K562 (cell line): Measurements from ENCODE around the gene CDH3. TPM values are rescaled to one million over a fixed set of nuclear protein-coding genes. Genes with fewer than 3 reads are reported as not detected.

Experiments
- ATAC-seq: fragments of 200-7000 bp; cut with Tn5 transposase; 3 replicates; pipeline ENCODE4 v1.9.1; 2020; ENCODE audit warnings: moderate library complexity
- BruUV-seq: library from RNA; stranded (reverse); fragments of 400-500 nt; replicated peaks from 2 replicates; lab custom pipeline; 2021; lab: Mats Ljungman, UMichigan
- CTCF ChIA-PET: fragments of 300-600 bp; formaldehyde crosslinking; extraction: SDS; loops from one replicate; lab custom pipeline; 2021; ENCODE audit warnings: low intra/inter-chr PET ratio; lab: Yijun Ruan, JAX
- POLR2A ChIA-PET: fragments of 300-600, 350-650 bp; sonication (Branson Sonifier 250); formaldehyde crosslinking; extraction: SDS; loops from one replicate; lab custom pipeline; 2021; ENCODE audit warnings: antibody characterized with exemption, inconsistent platforms; lab: Yijun Ruan, JAX
- DNase-seq, 4 experiments: peaks; one replicate each; pipeline versions ENCODE4 v3.0.0 to v3.0.0-alpha.2; 2011 to 2018; ENCODE audit warnings: low spot score in 3 of 4, mixed read lengths in 3 of 4; ENCODE audit errors: extremely low read depth in 1 of 4
- FAIRE-seq: peaks from 2 replicates; lab custom pipeline; 2011; peaks lifted over from hg19 to GRCh38; lab: Jason Lieb, UNC
- H2AFZ ChIP-seq: 2 replicates; pipeline ENCODE4 v1.6.0; 2011; ENCODE audit warnings: low read depth, low read length, control low read depth, inconsistent platforms
- H3K27ac ChIP-seq: fragments of 200-600 bp; 3 replicates; pipeline ENCODE4 v1.8.0; 2011; ENCODE audit warnings: low read depth, mild to moderate bottlenecking, control low read depth, inconsistent platforms, low read length, moderate library complexity, mixed read lengths; ENCODE audit errors: extremely low read depth
- H3K27me3 ChIP-seq, 2 experiments: fragments of 300-600 bp in 1 of 2; 2 replicates in 1 of 2; 3 replicates in 1 of 2; pipeline versions ENCODE4 v1.6.0 to v1.8.0; 2011; ENCODE audit warnings: inconsistent platforms in 2 of 2, low read length in 2 of 2, mild to moderate bottlenecking in 1 of 2, mixed read lengths in 1 of 2, moderate library complexity in 1 of 2; ENCODE audit not compliant: control insufficient read depth in 2 of 2, insufficient read depth in 2 of 2
- H3K36me3 ChIP-seq: fragments of 300-600 bp; 3 replicates; pipeline ENCODE4 v1.8.0; 2011; ENCODE audit warnings: mild to moderate bottlenecking, low read length, inconsistent platforms; ENCODE audit not compliant: control insufficient read depth, insufficient read depth
- H3K4me1 ChIP-seq, 2 experiments: fragments of 200-600 bp in 1 of 2; replicated peaks in 1 of 2; 2 replicates in 1 of 2; 3 replicates in 1 of 2; pipeline versions ENCODE4 v1.5.1 to v1.8.0; 2011; ENCODE audit warnings: inconsistent platforms in 2 of 2, low read length in 2 of 2, mild to moderate bottlenecking in 1 of 2, mixed read lengths in 1 of 2, moderate library complexity in 1 of 2; ENCODE audit not compliant: control insufficient read depth in 2 of 2, insufficient read depth in 2 of 2
- H3K4me2 ChIP-seq: 2 replicates; pipeline ENCODE4 v1.6.1; 2011; ENCODE audit warnings: low read length, control low read depth, inconsistent platforms, mixed read lengths; ENCODE audit not compliant: insufficient read depth
- H3K4me3 ChIP-seq: fragments of 200-600 bp; sonication (generic), shearing (Covaris generic); 2 replicates; pipeline ENCODE4 v1.5.1; 2016; ENCODE audit warnings: control low read depth, inconsistent platforms
- H3K79me2 ChIP-seq: fragments of 200-600 bp; 3 replicates; pipeline ENCODE4 v1.8.0; 2011; ENCODE audit warnings: low read length, inconsistent platforms; ENCODE audit not compliant: control insufficient read depth, insufficient read depth
- H3K9ac ChIP-seq, 2 experiments: 2 replicates each; pipeline versions ENCODE4 v1.6.0 to v1.6.1; 2011; ENCODE audit warnings: low read depth in 2 of 2, low read length in 2 of 2, control low read depth in 1 of 2, inconsistent platforms in 1 of 2, mild to moderate bottlenecking in 1 of 2, mixed read lengths in 1 of 2; ENCODE audit not compliant: insufficient read depth in 1 of 2
- H3K9me1 ChIP-seq: one replicate; pipeline ENCODE4 v1.6.0; 2011; ENCODE audit warnings: inconsistent platforms, mild to moderate bottlenecking, low read length, moderate library complexity; ENCODE audit not compliant: control insufficient read depth, insufficient read depth
- H3K9me3 ChIP-seq: replicated peaks from 2 replicates; pipeline ENCODE4 v1.5.1; 2011; ENCODE audit warnings: low read depth, low read length, inconsistent platforms; ENCODE audit not compliant: control insufficient read depth, insufficient read depth
- H4K20me1 ChIP-seq: replicated peaks from 2 replicates; pipeline ENCODE4 v1.6.1; 2011; ENCODE audit warnings: low read length, inconsistent platforms, mixed read lengths; ENCODE audit not compliant: control insufficient read depth, insufficient read depth
- CCNT2 ChIP-seq: IDR thresholded peaks from 2 replicates; pipeline ENCODE4 v1.6.1; 2011; ENCODE audit warnings: borderline replicate concordance, low read depth, mild to moderate bottlenecking, moderate library complexity, mixed read lengths, low read length; ENCODE audit not compliant: insufficient read length; ENCODE audit errors: extremely low read depth
- JUND ChIP-seq, 2 experiments: IDR thresholded peaks; 2 replicates in 1 of 2; 3 replicates in 1 of 2; pipeline ENCODE4 v1.6.1; 2011; ENCODE audit warnings: borderline replicate concordance in 2 of 2, low read depth in 2 of 2, low read length in 2 of 2, improper control_type of control experiment in 1 of 2, missing biosample characterization in 1 of 2, missing genetic modification characterization in 1 of 2, missing genetic modification reagents in 1 of 2
- MXI1 ChIP-seq: IDR thresholded peaks from 2 replicates; pipeline ENCODE4 v1.6.1; 2011; ENCODE audit warnings: low read depth, mild to moderate bottlenecking, improper control_type of control experiment, low read length
- NCOA6 ChIP-seq: fragments of 450-650 bp; IDR thresholded peaks from 2 replicates; pipeline ENCODE4 v1.6.1; 2017; ENCODE audit warnings: mild to moderate bottlenecking
- NFATC3 ChIP-seq: fragments of 450-650 bp; IDR thresholded peaks from 2 replicates; pipeline ENCODE4 v1.6.1; 2017; ENCODE audit warnings: mild to moderate bottlenecking
- NFIC ChIP-seq: fragments of 450-650 bp; IDR thresholded peaks from 2 replicates; pipeline ENCODE4 v1.6.1; 2017; ENCODE audit warnings: mild to moderate bottlenecking, inconsistent platforms
- POLR2AphosphoS5 ChIP-seq: IDR thresholded peaks from 2 replicates; pipeline ENCODE4 v1.6.1; 2011; ENCODE audit warnings: mild to moderate bottlenecking, low read depth, low read length, moderate library complexity; ENCODE audit not compliant: control insufficient read depth, insufficient read depth
- SPI1 ChIP-seq: IDR thresholded peaks from 2 replicates; pipeline ENCODE4 v1.6.1; 2011; ENCODE audit warnings: low read depth, low read length, control low read depth, borderline replicate concordance
- ZNF184 ChIP-seq: sonication (generic); formaldehyde crosslinking; IDR thresholded peaks from 2 replicates; pipeline ENCODE4 v1.5.0; 2020; ENCODE audit warnings: missing genetic modification reagents
- ZNF232 ChIP-seq: sonication (generic); formaldehyde crosslinking; IDR thresholded peaks from 2 replicates; pipeline ENCODE4 v1.8.0; 2022; ENCODE audit warnings: mild to moderate bottlenecking, missing genetic modification reagents
- ZNF561 ChIP-seq: fragments of 450-650 bp; formaldehyde crosslinking; conservative IDR thresholded peaks from 2 replicates; pipeline ENCODE4 v1.4.0; 2020; ENCODE audit warnings: mild to moderate bottlenecking, moderate library complexity
- WGBS: fragments of 100-300 bp; shearing (Covaris generic); methylation state at CpG from one replicate; pipeline ENCODE4 v1.1.6; 2016; ENCODE audit warnings: low coverage, mixed read lengths; ENCODE audit not compliant: insufficient coverage; ENCODE audit errors: missing lambda C conversion rate; 5-methylcytosine and 5-hydroxymethylcytosine counted together
- in situ Hi-C: fragments of 300-500 bp; cut with MboI; formaldehyde crosslinking; loops from 4 replicates; pipeline ENCODE4 v1.15.0; 2018; ENCODE audit warnings: inconsistent platforms, mixed read lengths
- intact Hi-C: fragments of 100-400 bp; cut with micrococcal nuclease; formaldehyde crosslinking; loops from 2 replicates; pipeline ENCODE4 v1.14.2; 2022
- polyA plus RNA-seq, 8 experiments: library from polyadenylated mRNA; depleted of rRNA in 4 of 8; stranded (reverse) in 5 of 8; unstranded in 3 of 8; fragments of >200 nt; fragmentation: Nextera tagmentation in 2 of 8; fragmentation: Illumina TruSeq in 1 of 8; extraction: Ambion mirVana in 2 of 8; extraction: Trizol in 1 of 8; gene quantifications; 2 replicates each; pipeline versions ENCODE4 v1.2.1 to v1.2.3, GENCODE V29; 2011 to 2014; ENCODE audit warnings: inconsistent platforms in 1 of 8, missing spikeins in 1 of 8
- total RNA-seq, 7 experiments: library from RNA; depleted of rRNA in 6 of 7; stranded (reverse); fragments of >200 nt in 6 of 7; fragmentation: Illumina TruSeq in 2 of 7; extraction: Trizol in 2 of 7; gene quantifications; 2 replicates each; pipeline versions ENCODE4 v1.2.1 to v1.2.3, GENCODE V29; 2011 to 2021; ENCODE audit warnings: low replicate concordance in 1 of 7
- TF ChIP-seq, protein P1 (sequence below): fragments of 250-450 bp; sonication (Bioruptor Pico); IDR thresholded peaks from 2 replicates; pipeline ENCODE4 v1.5.0; 2021
- TF ChIP-seq, protein P2 (sequence below): fragments of 450-650 bp; IDR thresholded peaks from one replicate; pipeline ENCODE4 v1.6.1; 2018; ENCODE audit warnings: mild to moderate bottlenecking, moderate library complexity; ENCODE audit not compliant: partially characterized antibody
- TF ChIP-seq, protein P3 (sequence below): fragments of 200-800 bp; sonication (Bioruptor generic); IDR thresholded peaks from 2 replicates; pipeline ENCODE4 v1.6.1; 2017; ENCODE audit warnings: missing genetic modification characterization, missing compliant biosample characterization
- TF ChIP-seq, protein P4 (sequence below): sonication (generic); formaldehyde crosslinking; IDR thresholded peaks from 2 replicates; pipeline ENCODE4 v1.8.1; 2023; ENCODE audit warnings: mild to moderate bottlenecking, missing genetic modification reagents
- TF ChIP-seq, protein P5 (sequence below): fragments of 250-450 bp; sonication (Bioruptor Pico); IDR thresholded peaks from 2 replicates; pipeline ENCODE4 v1.5.0; 2020; ENCODE audit warnings: mild to moderate bottlenecking

The CDH3 gene
- total and polyA plus RNA-seq, 9 of the 15 experiments (the other 6 are each of a cell fraction or from before 2014, with no cell fraction given): 0.06 to 0.09 TPM; not detected in 7

DNA sequence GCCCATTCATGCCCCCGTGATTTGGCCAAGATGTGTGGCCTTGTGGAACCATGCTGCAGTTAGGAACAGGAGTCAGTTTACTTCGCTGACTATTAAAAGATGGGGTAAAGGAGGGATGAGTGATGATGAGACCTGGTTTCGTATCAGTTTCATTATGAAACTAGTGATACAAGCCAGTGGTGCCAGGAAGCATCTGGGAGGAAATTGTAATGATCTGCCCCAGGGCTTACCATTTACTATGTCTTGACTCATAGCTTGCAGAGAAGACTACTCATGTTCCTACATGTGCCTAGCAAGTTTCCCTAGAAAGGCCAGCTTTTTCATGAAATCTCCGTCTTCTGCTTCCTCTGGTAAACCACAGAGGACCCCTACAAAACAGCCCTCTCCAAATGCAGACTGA is 23.2 kb downstream of the CDH3 start:
- no peak overlapping the region for H3K9ac ChIP-seq
- H3K36me3 ChIP-seq: no peaks in the 10 kb centered on the region
- FAIRE-seq (no peak), ATAC-seq (no peak), DNase-seq (no peak)
- no peaks in the 10 kb centered on the region for H3K4me1 ChIP-seq
- peaks cover 10 to 36% of the 10 kb centered on the region in 2 experiments; a peak in 3 of 5 replicates for H3K27me3 ChIP-seq
- H3K27ac ChIP-seq: no peak overlapping the region
- H3K79me2 ChIP-seq: no peaks in the 10 kb centered on the region
- BruUV-seq: no TSS peak
- no peak overlapping the region for H2AFZ ChIP-seq
- no peak overlapping the region for H3K4me3 ChIP-seq
- no peaks in the 10 kb centered on the region for H3K9me1 ChIP-seq
- no peak overlapping the region for H3K4me2 ChIP-seq
- TF ChIP-seq ZNF232 (CRISPR knock-in tag): no peak
- TF ChIP-seq, protein P1, sequence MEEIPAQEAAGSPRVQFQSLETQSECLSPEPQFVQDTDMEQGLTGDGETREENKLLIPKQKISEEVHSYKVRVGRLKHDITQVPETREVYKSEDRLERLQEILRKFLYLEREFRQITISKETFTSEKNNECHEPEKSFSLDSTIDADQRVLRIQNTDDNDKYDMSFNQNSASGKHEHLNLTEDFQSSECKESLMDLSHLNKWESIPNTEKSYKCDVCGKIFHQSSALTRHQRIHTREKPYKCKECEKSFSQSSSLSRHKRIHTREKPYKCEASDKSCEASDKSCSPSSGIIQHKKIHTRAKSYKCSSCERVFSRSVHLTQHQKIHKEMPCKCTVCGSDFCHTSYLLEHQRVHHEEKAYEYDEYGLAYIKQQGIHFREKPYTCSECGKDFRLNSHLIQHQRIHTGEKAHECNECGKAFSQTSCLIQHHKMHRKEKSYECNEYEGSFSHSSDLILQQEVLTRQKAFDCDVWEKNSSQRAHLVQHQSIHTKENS (CRISPR knock-in tag): no peak
- TF ChIP-seq ZNF561 (CRISPR knock-in tag): no peak
- no peak for TF ChIP-seq NFIC
- TF ChIP-seq, protein P2, sequence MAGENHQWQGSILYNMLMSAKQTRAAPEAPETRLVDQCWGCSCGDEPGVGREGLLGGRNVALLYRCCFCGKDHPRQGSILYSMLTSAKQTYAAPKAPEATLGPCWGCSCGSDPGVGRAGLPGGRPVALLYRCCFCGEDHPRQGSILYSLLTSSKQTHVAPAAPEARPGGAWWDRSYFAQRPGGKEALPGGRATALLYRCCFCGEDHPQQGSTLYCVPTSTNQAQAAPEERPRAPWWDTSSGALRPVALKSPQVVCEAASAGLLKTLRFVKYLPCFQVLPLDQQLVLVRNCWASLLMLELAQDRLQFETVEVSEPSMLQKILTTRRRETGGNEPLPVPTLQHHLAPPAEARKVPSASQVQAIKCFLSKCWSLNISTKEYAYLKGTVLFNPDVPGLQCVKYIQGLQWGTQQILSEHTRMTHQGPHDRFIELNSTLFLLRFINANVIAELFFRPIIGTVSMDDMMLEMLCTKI: no peak
- no peak for TF ChIP-seq NFATC3
- TF ChIP-seq, protein P3, sequence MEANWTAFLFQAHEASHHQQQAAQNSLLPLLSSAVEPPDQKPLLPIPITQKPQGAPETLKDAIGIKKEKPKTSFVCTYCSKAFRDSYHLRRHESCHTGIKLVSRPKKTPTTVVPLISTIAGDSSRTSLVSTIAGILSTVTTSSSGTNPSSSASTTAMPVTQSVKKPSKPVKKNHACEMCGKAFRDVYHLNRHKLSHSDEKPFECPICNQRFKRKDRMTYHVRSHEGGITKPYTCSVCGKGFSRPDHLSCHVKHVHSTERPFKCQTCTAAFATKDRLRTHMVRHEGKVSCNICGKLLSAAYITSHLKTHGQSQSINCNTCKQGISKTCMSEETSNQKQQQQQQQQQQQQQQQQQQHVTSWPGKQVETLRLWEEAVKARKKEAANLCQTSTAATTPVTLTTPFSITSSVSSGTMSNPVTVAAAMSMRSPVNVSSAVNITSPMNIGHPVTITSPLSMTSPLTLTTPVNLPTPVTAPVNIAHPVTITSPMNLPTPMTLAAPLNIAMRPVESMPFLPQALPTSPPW (CRISPR knock-in tag): no peak
- TF ChIP-seq, protein P4, sequence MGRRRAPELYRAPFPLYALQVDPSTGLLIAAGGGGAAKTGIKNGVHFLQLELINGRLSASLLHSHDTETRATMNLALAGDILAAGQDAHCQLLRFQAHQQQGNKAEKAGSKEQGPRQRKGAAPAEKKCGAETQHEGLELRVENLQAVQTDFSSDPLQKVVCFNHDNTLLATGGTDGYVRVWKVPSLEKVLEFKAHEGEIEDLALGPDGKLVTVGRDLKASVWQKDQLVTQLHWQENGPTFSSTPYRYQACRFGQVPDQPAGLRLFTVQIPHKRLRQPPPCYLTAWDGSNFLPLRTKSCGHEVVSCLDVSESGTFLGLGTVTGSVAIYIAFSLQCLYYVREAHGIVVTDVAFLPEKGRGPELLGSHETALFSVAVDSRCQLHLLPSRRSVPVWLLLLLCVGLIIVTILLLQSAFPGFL (CRISPR knock-in tag): no peak
- TF ChIP-seq POLR2AphosphoS5: no peak
- TF ChIP-seq SPI1: no peak
- no peak for TF ChIP-seq MXI1
- TF ChIP-seq, protein P5, sequence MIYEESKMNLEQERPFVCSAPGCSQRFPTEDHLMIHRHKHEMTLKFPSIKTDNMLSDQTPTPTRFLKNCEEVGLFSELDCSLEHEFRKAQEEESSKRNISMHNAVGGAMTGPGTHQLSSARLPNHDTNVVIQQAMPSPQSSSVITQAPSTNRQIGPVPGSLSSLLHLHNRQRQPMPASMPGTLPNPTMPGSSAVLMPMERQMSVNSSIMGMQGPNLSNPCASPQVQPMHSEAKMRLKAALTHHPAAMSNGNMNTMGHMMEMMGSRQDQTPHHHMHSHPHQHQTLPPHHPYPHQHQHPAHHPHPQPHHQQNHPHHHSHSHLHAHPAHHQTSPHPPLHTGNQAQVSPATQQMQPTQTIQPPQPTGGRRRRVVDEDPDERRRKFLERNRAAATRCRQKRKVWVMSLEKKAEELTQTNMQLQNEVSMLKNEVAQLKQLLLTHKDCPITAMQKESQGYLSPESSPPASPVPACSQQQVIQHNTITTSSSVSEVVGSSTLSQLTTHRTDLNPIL (CRISPR knock-in tag): no peak
- TF ChIP-seq CCNT2: no peak
- no peak for TF ChIP-seq NCOA6
- TF ChIP-seq ZNF184: no peak
- no peak for TF ChIP-seq JUND (IDR thresholded peaks at IDR 0.05; ENCODE audit: borderline replicate concordance, low read depth, low read length)
- no peak for TF ChIP-seq JUND (tag; IDR thresholded peaks at IDR 0.05; ENCODE audit: borderline replicate concordance, low read depth, low read length)
- in situ Hi-C loops: no loop called here
- intact Hi-C loops: no loop called here
- WGBS: 5% methylated on average over 4 of the region's 4 CpGs
- H3K9me3 ChIP-seq: no peaks in the 10 kb centered on the region
- CTCF ChIA-PET: no interaction called here
- POLR2A ChIA-PET: interaction anchor here (1.3 kb wide), 1 partner anchor 16 kb away, joined by 4 read pairs; no protein-coding TSS in a partner anchor
- H4K20me1 ChIP-seq: no peaks in the 10 kb centered on the region
